ENCODE measurements around the gene KLF7. TPM values are rescaled to one million over a fixed set of nuclear protein-coding genes. Genes with fewer than 3 reads are reported as not detected.
A peak's percentile ranks its signal among the peaks of the same experiment; 100 is the strongest.
"Not testable (repeated sequence)": the region's sequence is repeated elsewhere in the genome, so short reads cannot be mapped to it uniquely, and the experiment has no call there.

KLF7 gene
- total RNA-seq, 4 donors from 2014 or later: 25.8 to 55.3 (median 37.1) TPM

- Histone ChIP-seq H3K27ac (peak overlapping the region in 2 of 4 donors; percentile 1 to 5), H3K36me3 (no peaks in the 10 kb centered on the region), H3K4me3 (no peak overlapping the region), H3K27me3 (no peaks in the 10 kb centered on the region), H3K9me3 (peaks cover 0 to 9% (median 0%) of the 10 kb centered on the region in 4 donors), H3K4me1 (peaks cover 0 to 63% (median 16%) of the 10 kb centered on the region in 4 donors)
- WGBS, 2 donors: 38 to 42% methylated on average over 7 of the region's 7 CpGs
- TF ChIP-seq EP300 (IDR thresholded peaks at IDR 0.05): no peak
- TF ChIP-seq CTCF (IDR thresholded peaks at IDR 0.05): no peak
- no peak for TF ChIP-seq POLR2A (IDR thresholded peaks at IDR 0.05)
- peak in 1 of 2 donors; percentile 66 for DNase-seq (ENCODE audit: low spot score in 2 of 2)
These were observed 127.9 kb downstream of the KLF7 start for GRCh38 chr2:207037896-207038295.

- 30 to 62% methylated on average over 3 to 5 of the region's 8 CpGs for WGBS, 2 donors
- DNase-seq (ENCODE audit: low spot score in 2 of 2); H3K27me3 ChIP-seq; H3K4me3 ChIP-seq; H3K27ac ChIP-seq; H3K36me3 ChIP-seq; H3K9me3 ChIP-seq: not testable (repeated sequence)
- H3K4me1 ChIP-seq: peaks cover 0 to 58% (median 16%) of the 10 kb centered on the region in 4 donors
These were observed 128.7 kb downstream of the KLF7 start for GRCh38 chr2:207037023-207037422.

- Histone ChIP-seq H3K9me3 (peaks cover 0 to 9% (median 0%) of the 10 kb centered on the region in 4 donors), H3K27ac (peak overlapping the region in 2 of 4 donors; percentile 11 to 26), H3K36me3 (no peaks in the 10 kb centered on the region), H3K4me3 (no peak overlapping the region), H3K27me3 (no peaks in the 10 kb centered on the region), H3K4me1 (peaks cover 0 to 47% (median 14%) of the 10 kb centered on the region in 4 donors)
- TF ChIP-seq CTCF (IDR thresholded peaks at IDR 0.05): no peak
- TF ChIP-seq POLR2A (IDR thresholded peaks at IDR 0.05): no peak
- TF ChIP-seq EP300 (IDR thresholded peaks at IDR 0.05): no peak
- DNase-seq (ENCODE audit: low spot score in 2 of 2): no peak
- WGBS, 2 donors: 35 to 47% methylated on average over 2 of the region's 2 CpGs
These were observed 129.9 kb downstream of the KLF7 start for GRCh38 chr2:207035875-207036274.

GRCh38 chr2:207032490-207032889 is 133.3 kb downstream of the KLF7 start:
- no peak for TF ChIP-seq EP300 (IDR thresholded peaks at IDR 0.05)
- no peak for TF ChIP-seq CTCF (IDR thresholded peaks at IDR 0.05)
- Histone ChIP-seq H3K36me3 (no peaks in the 10 kb centered on the region), H3K27me3 (no peaks in the 10 kb centered on the region), H3K27ac (no peak overlapping the region), H3K9me3 (peaks cover 0 to 9% (median 0%) of the 10 kb centered on the region in 4 donors), H3K4me1 (peaks cover 0 to 17% (median 2%) of the 10 kb centered on the region in 4 donors), H3K4me3 (no peak overlapping the region)
- no peak for DNase-seq (ENCODE audit: low spot score in 2 of 2)
- WGBS, 2 donors: 85 to 92% methylated on average over 2 of the region's 2 CpGs

Small RNA genes within 50 kb of the gene (small RNA-seq; reads per million reads assigned to genes)
- not detected for gene MIR2355
- not detected for gene MIR7845

Other genes with a start within 250 kb of the KLF7 start
- 1 to 10 TPM in 1 of 4 donors, under 1 TPM in 2, not detected in 1; 0.39 to 2.2 (median 0.63) TPM for gene CPO, start 226.4 kb downstream of the KLF7 start, total RNA-seq